ENCODE measurements around the gene ANKRD16.

DNA sequence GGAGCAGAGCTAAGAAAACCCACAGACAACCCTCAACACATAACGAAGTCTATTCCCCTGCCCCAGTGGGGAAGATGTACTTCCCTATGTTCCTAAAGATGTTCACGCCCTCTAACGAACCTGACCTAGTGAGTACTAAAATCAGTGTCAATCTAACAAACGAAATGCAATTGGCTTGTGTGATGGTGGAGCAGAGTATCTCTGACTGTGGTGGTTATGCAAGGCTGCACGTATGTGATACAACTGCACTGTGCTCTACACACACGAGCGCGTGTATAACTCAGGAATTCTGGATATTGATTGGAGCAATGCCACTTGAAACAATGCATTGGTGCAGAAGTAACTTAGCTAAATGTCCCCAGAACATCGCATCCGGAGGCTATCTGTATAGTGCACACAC, 1.3 kb downstream of the ANKRD16 start:
- TF ChIP-seq, protein P1, sequence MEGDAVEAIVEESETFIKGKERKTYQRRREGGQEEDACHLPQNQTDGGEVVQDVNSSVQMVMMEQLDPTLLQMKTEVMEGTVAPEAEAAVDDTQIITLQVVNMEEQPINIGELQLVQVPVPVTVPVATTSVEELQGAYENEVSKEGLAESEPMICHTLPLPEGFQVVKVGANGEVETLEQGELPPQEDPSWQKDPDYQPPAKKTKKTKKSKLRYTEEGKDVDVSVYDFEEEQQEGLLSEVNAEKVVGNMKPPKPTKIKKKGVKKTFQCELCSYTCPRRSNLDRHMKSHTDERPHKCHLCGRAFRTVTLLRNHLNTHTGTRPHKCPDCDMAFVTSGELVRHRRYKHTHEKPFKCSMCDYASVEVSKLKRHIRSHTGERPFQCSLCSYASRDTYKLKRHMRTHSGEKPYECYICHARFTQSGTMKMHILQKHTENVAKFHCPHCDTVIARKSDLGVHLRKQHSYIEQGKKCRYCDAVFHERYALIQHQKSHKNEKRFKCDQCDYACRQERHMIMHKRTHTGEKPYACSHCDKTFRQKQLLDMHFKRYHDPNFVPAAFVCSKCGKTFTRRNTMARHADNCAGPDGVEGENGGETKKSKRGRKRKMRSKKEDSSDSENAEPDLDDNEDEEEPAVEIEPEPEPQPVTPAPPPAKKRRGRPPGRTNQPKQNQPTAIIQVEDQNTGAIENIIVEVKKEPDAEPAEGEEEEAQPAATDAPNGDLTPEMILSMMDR (IDR thresholded peaks at IDR 0.05): no peak
- TF ChIP-seq POLR2A (IDR thresholded peaks at IDR 0.05): no peak
